GM21619 (cell line): Measurements from ENCODE around the gene MED16.
"Not testable (repeated sequence)": the region's sequence is repeated elsewhere in the genome, so short reads cannot be mapped to it uniquely, and the experiment has no call there.

Experiments used
- ATAC-seq: cut with Tn5 transposase; IDR thresholded peaks from one replicate; pipeline ENCODE4 v1.9.1; 2021; ENCODE audit not compliant: unreplicated experiment

The MED16 gene

DNA sequence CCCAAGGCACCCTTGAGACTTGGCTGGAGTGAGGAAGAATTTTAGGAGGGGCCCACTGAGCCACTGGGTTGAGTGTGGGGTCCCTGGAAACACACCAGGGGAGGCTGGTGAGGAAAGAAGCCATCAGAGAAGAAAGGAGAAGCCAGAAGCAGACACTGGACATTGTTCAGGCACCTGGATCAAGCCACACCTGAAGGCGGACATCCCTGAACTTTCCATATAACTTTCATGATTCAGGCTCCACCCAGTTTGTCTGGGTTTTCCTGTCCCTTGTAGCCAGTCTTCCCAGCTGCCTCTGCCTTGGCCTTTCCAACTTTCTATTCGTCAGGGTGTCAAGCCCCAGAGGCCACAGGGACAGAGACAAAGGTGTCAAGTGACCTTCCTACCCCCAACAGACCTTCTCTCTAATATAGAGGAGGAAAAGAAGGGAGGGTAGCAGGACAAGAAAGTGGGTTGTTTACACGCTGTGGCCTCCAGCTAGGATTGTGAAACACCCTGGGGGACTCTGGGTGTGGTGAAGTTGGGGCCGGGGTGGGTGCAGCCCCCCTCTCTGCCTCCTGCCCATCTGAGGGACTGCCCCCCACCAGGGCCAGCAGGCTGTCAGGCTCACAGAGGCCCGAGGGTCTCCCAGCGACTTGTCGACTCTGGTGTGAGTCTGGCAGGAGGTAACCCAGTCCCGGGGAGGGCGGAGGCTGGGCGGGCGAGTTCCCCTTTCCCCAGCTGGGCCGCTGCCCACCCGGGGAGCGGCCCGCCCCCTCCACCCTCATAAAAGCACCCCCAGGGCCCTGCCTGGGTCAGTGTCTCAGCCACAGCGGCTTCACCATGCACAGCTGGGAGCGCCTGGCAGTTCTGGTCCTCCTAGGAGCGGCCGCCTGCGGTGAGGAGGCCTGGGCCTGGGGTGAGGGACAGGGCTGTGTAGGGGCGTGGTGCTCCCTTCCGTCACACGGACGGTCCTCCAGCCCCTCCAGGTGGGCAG is 33.8 kb downstream of the MED16 start, which contains the start of gene CFD:
CFD (plus strand) TSS at position 797 of the 976 bp plus-strand sequence; CDS start at position 823, 26 bp downstream.
- ATAC-seq: no peak

- no peak for ATAC-seq
Observed at GRCh38 chr19:858284-858683, 34.7 kb downstream of the MED16 start.

- no peak for ATAC-seq
Observed at GRCh38 chr19:855566-856120, 37.3 kb downstream of the MED16 start.

DNA sequence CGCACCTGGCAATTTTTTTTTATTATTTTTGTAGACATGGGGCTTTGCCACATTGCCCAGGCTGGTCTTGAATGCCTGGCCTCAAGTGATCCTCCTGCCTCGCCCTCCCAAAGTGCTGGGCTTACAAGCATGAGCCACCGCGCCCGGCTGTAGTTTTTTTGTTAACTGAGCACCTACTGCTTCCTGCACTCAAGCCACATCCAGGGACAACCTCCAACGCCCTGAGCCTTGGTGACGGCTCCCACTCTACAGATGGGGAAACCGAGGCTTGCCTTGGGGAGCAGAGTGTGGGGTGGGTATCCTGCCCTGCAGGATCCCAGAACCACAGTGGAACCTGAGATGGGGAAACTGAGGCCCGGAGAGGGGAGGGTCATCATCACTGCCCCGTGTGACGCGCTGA is 37.8 kb downstream of the MED16 start:
- ATAC-seq: no peak

GRCh38 chr19:854549-854948 is 38.4 kb downstream of the MED16 start:
- no peak for ATAC-seq

DNA sequence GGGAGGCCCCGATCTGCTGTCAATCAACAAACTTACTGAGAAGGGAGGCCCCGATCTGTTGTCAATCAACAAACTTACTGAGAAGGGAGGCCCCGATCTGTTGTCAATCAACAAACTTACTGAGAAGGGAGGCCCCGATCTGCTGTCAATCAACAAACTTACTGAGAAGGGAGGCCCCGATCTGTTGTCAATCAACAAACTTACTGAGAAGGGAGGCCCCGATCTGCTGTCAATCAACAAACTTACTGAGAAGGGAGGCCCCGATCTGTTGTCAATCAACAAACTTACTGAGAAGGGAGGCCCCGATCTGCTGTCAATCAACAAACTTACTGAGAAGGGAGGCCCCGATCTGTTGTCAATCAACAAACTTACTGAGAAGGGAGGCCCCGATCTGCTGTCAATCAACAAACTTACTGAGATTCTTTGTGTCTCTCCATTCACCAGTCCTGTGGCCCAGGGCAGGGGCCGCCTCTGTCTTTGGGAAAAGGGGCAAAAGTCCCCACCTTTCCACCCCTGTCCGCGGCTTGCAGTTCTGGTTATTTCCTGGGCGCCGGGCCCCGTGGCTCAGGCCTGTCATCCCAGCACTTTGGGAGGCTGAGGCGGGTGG is 39.3 kb downstream of the MED16 start:
- not testable (repeated sequence) for ATAC-seq

- no peak for ATAC-seq
Observed at GRCh38 chr19:853014-853585, 39.9 kb downstream of the MED16 start.

DNA sequence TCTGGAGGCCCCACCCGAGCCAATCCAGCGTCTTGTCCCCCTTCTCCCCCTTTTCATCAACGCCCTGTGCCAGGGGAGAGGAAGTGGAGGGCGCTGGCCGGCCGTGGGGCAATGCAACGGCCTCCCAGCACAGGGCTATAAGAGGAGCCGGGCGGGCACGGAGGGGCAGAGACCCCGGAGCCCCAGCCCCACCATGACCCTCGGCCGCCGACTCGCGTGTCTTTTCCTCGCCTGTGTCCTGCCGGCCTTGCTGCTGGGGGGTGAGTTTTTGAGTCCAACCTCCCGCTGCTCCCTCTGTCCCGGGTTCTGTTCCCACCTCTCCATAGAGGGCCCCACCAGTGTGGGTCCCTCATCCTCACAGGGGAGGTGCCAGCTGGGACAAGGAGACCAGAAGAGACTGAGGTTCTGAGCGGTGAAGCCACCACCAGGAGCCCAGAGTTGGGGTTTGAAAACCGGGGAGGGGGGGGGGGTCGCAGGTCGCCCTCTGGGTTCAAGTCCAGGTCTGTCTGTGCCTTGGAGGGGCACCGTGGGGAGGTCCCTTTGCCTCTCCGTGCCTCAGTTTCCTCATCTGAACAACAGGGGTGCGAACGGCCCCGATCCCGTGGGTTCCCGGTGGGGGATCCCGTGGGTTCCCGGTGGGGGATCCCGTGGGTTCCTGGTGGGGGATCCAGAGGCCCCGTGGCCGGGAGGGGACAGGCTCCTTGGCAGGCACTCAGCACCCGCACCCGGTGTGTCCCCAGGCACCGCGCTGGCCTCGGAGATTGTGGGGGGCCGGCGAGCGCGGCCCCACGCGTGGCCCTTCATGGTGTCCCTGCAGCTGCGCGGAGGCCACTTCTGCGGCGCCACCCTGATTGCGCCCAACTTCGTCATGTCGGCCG is 40.6 kb downstream of the MED16 start, which contains the start of gene ELANE:
ELANE (plus strand) TSS at position 168 of the 878 bp plus-strand sequence; CDS start at position 194, 26 bp downstream.
- ATAC-seq: no peak

DNA sequence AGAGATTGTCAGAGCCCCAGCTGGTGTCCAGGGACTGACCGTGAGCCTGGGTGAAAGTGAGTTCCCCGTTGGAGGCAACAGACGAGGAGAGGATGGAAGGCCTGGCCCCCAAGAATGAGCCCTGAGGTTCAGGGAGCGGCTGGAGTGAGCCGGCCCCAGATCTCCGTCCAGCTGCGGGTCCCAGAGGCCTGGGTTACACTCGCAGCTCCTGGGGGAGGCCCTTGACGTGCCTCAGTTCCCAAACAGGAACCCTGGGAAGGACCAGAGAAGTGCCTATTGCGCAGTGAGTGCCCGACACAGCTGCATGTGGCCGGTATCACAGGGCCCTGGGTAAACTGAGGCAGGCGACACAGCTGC is 42.0 kb downstream of the MED16 start:
- ATAC-seq: no peak

DNA sequence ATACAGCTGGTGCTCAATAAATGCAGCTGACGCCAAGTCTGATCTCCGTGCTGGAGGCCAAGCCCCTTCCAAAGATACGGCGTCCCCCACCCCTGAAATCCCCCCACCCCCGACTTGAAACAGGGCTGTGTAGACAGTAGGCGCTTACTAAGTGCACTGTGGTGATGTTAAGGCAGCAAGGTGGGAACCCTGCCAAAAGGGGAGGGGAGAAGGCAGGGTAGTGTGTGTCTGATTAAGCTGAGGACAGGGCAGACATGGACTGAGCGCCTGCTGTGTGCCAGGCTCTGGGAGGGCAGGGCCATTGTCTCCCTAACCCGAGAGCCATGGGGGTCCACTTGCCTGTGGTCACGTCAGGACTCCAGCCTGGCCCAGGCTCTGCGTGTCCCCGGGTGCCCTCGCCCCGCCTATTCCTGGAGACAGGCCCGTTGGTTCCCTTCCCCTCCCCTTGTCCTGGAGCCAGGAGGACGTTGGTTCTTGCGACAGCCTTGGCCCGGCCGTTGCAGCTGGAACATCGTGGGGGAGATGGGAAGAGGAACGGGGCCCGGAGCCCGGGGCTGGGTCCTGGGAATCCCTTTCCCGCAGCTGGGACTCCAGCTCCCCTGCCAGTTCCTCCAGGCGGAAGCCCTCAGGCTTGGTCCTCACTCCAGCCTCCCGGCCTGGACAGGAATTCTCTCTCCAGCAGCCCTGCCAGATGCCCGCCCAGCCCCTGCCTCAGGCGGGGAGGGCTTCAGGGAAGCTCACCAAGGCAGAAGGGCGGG is 42.6 kb downstream of the MED16 start:
- ATAC-seq: no peak

GRCh38 chr19:849195-849594 is 43.8 kb downstream of the MED16 start:
- ATAC-seq: not testable (repeated sequence)

- ATAC-seq: no peak
Observed at GRCh38 chr19:848386-848921, 44.5 kb downstream of the MED16 start.

DNA sequence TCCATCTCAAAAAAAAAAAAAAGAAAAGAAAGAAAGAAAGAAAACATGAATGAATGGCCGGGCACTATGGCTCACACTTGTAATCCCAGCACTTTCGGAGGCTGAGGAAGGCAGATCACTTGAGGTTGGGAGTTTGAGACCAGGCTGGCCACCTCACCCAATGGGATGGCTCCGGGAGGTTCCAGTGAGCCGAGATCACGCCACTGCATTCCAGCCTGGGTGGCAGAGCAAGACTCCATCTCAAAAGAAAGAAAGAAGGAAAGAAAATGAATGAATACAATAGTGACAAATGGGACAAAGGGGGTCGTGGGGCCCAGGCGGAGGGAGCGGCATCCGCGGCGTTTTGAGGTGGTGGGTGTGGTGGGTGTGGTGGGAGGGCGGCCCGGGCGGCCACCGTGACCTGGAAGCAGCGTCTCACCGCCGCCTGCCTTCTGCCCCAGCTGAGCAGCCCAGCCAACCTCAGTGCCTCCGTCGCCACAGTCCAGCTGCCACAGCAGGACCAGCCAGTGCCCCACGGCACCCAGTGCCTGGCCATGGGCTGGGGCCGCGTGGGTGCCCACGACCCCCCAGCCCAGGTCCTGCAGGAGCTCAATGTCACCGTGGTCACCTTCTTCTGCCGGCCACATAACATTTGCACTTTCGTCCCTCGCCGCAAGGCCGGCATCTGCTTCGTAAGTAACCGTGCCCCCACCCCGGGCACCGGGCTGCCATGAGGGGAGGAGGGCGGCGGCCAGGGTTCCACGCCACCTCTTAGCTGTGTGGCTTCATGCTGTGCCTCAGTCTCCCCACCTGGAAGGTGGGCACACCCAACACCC is 47.1 kb downstream of the MED16 start:
- ATAC-seq: no peak

DNA sequence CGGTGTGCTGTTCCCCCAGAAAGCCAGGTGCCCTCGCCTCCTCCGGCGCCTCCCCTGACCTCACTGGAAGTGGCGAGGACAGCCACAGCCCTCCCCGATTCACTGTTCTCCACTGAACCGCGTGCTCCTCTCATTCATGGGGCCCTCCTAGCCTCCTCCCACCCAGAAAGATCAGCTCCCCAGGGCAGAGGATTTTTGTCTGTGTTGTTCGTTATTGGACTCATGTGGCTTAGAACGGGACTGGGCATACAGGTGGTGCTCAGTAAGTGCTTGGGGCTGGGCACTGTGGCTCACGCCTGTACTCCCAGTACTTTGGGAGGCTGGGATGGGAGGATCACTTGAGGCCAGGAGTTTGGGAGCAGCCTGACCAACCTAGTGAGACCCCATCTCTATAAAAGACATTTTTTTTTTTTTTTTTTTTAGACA is 48.4 kb downstream of the MED16 start:
- no peak for ATAC-seq

DNA sequence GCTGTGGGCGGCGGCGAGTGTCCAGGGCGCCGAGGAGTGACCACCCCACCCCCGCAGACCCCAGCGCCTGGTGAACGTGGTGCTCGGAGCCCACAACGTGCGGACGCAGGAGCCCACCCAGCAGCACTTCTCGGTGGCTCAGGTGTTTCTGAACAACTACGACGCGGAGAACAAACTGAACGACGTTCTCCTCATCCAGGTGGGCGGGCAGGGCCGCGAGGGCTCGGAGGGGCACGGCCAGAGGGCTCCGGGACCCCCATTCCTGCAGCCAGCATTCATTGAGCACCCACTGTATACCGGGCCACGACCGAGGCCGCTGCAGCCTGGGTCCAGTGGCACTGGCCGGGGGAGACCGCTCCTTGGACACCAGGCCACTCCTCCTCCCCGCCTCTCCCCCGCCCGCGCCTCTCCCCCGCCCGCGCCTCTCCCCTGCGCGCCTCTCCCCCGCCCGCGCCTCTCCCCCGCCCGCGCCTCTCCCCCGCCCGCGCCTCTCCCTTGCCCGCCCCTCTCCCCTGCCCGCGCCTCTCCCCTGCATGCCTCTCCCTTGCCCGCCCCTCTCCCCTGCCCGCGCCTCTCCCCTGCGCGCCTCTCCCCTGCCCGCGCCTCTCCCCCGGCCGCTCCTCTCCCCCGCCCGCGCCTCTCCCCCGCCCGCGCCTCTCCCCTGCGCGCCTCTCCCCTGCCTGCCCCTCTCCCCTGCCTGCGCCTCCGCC is 49.0 kb downstream of the MED16 start:
- ATAC-seq: no peak

GRCh38 chr19:843180-843835 is 49.7 kb downstream of the MED16 start:
- ATAC-seq: no peak

DNA sequence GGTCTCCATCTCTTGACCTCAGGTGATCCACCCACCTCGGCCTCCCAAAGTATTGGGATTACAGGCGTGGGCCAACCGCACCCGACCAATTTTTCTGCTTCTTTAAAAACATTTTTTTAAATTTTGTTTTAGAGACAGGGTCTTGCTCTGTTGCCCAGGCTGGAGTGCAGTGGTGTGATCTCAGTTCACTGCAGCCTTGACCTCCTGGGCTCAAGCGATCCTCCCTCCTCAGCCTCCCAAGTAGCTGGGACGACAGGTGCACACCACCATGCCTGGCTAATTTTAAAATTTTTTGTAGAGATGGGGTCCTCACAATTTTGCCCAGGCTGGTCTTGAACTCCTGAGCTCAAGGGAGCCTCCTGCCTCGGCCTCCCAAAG is 50.2 kb downstream of the MED16 start:
- not testable (repeated sequence) for ATAC-seq
